ENCODE data around the gene CIPC.

Gene CIPC

DNA sequence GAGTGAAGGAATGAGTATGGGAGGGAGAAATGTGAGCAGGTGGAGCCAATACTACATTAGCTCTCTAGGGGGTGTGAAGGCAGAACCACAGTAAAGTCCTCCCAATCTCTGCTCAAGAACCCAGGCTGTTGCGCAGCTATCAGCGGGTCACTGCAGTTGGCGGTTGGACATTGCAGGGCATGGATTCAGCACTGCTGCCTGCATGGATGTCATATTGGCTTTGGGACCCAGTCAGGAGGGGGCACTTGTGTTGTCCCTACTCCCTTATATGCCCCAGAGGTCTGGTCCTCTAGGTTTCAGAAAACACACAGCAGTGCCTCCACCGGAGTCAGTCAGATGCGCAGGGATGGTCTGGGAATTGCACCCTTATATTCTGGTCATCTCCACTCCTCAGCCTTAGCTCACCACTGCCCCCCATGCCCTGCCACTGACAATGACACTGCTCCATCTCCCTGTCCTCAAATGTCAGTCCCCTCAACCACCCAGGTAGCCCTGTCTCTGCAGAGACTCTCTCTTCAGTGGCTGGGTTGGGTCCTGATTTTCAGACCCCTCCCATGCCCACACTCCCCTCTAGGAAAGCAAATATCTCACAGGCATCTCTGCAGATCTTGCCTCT, 33.9 kb downstream of the CIPC start:
- TF ChIP-seq, protein P1, sequence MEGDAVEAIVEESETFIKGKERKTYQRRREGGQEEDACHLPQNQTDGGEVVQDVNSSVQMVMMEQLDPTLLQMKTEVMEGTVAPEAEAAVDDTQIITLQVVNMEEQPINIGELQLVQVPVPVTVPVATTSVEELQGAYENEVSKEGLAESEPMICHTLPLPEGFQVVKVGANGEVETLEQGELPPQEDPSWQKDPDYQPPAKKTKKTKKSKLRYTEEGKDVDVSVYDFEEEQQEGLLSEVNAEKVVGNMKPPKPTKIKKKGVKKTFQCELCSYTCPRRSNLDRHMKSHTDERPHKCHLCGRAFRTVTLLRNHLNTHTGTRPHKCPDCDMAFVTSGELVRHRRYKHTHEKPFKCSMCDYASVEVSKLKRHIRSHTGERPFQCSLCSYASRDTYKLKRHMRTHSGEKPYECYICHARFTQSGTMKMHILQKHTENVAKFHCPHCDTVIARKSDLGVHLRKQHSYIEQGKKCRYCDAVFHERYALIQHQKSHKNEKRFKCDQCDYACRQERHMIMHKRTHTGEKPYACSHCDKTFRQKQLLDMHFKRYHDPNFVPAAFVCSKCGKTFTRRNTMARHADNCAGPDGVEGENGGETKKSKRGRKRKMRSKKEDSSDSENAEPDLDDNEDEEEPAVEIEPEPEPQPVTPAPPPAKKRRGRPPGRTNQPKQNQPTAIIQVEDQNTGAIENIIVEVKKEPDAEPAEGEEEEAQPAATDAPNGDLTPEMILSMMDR (IDR thresholded peaks at IDR 0.05; ENCODE audit: borderline replicate concordance, control extremely low read depth, extremely low read depth, insufficient read depth, missing control alignments) = no peak
- in situ Hi-C loops (cut with MboI; ENCODE audit: low sequenced_read_pairs, unreplicated experiment) = no loop called here
- no peak for DNase-seq (ENCODE audit: low spot score)

- DNase-seq (ENCODE audit: low spot score) = peak; percentile 86
- in situ Hi-C loops (cut with MboI; ENCODE audit: low sequenced_read_pairs, unreplicated experiment) = no loop called here
- TF ChIP-seq, protein P1 (IDR thresholded peaks at IDR 0.05; ENCODE audit: borderline replicate concordance, control extremely low read depth, extremely low read depth, insufficient read depth, missing control alignments) = no peak
Measured at GRCh38 chr14:77133720-77134338, 35.8 kb downstream of the CIPC start.

- TF ChIP-seq, protein P1 (IDR thresholded peaks at IDR 0.05; ENCODE audit: borderline replicate concordance, control extremely low read depth, extremely low read depth, insufficient read depth, missing control alignments) = no peak
- no peak for DNase-seq (ENCODE audit: low spot score)
- in situ Hi-C loops (cut with MboI; ENCODE audit: low sequenced_read_pairs, unreplicated experiment) = no loop called here
Measured at GRCh38 chr14:77139022-77139421, 41.0 kb downstream of the CIPC start.

- in situ Hi-C loops (cut with MboI; ENCODE audit: low sequenced_read_pairs, unreplicated experiment) = no loop called here
- peak; percentile 79 for DNase-seq (ENCODE audit: low spot score)
- TF ChIP-seq, protein P1 (IDR thresholded peaks at IDR 0.05; ENCODE audit: borderline replicate concordance, control extremely low read depth, extremely low read depth, insufficient read depth, missing control alignments) = peak; percentile 29
Measured at GRCh38 chr14:77139540-77140358, 41.7 kb downstream of the CIPC start.

DNA sequence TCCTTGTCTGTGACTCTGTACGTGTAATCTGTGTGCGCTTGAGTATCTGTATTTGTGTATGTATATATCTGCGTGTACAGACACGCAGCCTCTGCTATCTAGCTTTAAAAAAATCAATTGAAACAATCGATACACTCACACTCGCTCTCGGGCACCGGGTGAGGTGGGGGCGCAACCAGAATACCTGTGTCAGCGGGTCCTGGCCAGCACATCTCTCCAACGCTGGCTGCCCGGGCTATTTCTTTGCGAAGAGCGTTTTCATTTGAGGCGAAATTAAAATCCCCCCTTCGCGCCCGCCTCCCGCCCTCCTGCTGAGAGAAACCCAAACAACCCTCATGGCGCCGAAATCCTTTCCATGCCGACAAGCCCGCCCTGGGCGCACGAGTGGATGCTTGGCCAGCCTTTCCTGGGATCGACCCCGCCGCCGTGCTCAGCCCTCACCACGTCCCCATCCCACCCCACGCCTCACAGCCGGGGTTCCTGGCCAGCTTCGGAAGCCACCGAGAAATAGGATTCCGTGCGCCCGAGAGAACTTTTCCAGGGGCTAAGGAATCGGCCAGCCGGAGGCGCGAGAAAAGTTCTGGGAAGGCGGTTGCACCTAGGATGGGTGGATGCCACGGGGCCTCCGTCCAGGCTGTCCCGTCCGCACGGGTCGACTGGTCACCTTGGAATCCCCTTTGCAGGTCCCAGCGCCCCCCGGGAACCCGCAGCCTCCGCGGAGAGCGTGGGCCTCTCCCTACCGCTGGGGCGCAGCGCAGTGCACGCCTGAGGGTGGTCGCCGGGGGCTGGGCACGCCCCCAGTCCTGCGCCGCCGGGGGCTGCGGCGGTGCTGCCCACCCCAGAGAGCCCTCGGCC, 42.5 kb downstream of the CIPC start:
- in situ Hi-C loops (cut with MboI; ENCODE audit: low sequenced_read_pairs, unreplicated experiment) = no loop called here
- no peak for DNase-seq (ENCODE audit: low spot score)

More for the DNA sequence above, 42.5 kb downstream of the CIPC start:
- TF ChIP-seq, protein P1 (IDR thresholded peaks at IDR 0.05; ENCODE audit: borderline replicate concordance, control extremely low read depth, extremely low read depth, insufficient read depth, missing control alignments) = no peak

All from GM13976 (cell line).